Measurements from ENCODE around the gene YAF2.
"Not testable (repeated sequence)": the region's sequence is repeated elsewhere in the genome, so short reads cannot be mapped to it uniquely, and the experiment has no call there.

The YAF2 gene

DNA sequence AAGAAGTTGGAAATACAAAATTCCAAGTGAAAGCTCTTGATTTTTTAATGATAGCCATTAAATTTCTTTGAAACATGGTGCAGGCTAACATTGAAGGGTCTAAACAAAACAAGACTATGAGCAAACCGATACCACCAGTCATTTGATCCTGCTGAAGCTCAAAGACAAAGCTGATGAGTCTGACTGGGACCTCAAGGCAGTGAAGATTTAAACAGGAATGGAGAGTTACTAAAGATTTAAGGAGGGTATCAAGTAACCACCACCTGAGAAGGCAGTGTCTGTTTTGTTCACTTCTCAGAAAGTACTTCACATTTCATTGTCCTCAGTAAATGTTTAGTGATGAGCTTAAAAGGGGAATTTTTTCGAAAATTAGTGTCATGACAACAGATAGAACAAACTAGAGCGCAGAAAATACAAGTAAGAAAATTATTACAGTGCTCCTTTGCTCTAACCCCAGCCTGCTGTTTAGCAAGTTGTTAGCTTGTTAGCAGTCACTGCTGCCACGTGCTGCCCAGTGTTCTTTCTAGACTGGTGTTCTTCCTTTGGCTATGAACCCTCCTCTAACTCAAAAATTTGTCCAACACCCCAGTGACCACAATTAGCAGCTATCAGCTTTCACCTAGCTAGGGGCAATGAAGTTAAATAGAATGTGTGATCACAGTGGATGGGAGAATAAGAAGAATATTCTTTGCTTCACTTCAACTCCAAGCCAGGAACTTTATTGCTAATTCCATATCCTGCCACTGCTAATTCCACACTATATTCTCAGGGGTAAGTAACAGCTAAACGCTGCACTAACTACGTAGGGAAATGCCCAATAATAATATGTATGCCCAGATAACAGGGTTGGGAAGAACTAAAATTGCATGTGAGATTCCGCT lies 41.1 kb downstream of the YAF2 start:
- no peak for DNase-seq (ENCODE audit: low read depth in 2 of 2)

DNA sequence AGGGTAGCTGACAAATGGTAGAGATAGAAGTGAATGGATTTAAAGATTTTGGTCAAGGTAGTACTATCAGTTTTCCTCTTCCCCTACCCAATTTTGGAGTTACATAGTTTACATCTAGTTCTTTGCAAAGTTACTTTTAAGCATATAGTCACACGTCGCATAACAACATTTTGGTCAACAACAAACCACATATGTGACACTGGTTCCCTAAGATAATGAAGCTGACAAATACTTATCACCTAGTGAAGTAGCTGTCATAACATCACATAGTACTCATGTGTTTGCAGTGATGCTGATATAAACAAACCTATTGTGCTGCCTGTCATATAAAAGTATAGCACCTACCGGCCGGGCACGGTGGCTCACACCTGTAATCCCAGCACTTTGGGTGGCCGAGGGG lies 45.4 kb downstream of the YAF2 start:
- DNase-seq (ENCODE audit: low read depth in 2 of 2), result no peak

DNA sequence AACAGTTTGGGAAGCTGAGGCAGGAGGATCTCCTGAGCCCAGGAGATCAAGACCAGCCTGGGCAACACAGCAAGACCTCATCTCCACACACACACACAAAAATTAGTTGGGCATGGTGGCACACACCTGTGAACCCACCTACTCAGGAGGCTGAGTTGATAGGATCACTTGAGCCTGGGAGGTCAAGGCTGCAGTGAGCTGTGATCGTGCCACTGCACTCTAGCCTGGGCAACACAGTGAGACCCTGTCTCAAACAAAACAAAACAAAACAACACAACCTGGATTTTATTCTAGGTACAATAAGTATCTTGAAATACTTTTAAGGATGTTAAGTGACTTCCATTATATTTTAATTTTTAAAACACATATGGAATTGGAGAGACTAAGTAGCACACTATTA lies 45.8 kb downstream of the YAF2 start:
- no peak for DNase-seq (ENCODE audit: low read depth in 2 of 2)

DNA sequence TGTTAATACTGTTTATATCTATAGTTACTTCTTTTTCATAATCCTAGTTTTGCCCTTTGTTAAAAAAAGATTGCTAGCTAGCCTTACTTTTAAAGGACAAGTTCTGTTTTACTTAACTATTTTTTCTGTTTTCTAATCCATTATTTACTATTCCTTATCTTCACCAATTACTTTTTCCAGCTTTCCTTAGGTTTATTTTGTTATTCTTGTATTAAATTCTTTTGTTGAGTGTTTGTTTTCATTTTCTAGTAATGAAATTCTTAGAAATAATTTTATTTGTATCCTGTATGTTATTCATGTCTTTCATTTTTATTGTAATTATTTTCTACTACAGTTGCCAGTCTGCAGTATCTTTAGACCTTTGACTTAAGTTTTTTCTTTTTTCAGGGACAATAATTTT lies 47.7 kb downstream of the YAF2 start:
- no peak for DNase-seq (ENCODE audit: low read depth in 2 of 2)

DNA sequence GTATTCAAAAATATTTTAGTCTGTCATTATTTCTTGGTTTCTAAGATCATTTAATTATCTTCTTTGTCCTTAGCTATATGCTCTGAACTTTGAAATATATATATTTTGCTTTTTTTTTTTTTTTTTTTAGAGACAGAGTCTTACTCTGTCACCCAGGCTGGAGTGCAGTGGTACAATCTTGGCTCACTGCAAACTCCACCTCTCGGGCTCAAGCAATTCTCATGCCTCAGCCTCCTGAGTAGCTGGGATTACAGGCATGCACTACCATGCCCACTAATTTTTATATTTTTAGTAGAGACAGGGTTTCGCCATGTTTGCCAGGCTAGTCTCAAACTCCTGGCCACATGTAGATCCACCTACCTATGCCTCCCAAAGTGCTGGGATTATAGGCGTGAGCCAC lies 49.8 kb downstream of the YAF2 start:
- DNase-seq (ENCODE audit: low read depth in 2 of 2), result not testable (repeated sequence)

DNA sequence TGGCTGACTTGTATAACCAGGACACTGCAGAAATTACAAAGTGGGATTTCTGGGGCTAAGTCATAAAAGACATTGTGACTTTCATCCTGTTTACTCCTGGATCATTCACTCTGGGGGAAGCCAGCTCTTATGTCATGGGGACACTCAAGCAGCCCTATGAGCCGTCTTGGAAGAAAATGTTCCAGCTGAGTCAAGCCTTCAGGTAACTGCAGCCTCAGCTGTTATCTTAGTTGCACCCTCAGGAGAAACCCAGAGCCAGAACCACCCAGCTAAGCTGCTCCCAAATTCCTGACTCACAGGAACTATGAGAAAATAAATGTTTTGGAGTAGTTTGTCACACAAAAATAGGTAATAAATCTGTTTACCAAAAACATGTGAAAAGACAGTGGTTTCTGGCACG lies 50.2 kb downstream of the YAF2 start:
- no peak for DNase-seq (ENCODE audit: low read depth in 2 of 2)

DNA sequence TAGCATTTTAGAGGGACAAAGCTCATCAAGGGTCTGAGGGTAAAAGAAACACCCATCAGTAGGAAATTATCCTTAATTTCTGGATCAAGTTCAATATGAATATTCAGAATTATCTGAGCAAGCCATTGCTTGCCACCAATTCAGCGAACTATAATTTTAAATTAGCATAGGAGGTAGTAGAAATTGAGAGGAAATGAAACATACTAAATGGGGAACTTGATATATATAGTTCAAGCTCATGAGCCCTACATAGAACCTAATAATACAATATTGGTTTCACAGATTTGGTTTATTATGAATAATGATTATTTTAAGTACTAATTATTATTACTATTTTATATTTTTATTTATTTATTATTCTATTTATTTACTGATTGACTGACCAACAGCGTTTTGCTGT lies 51.3 kb downstream of the YAF2 start:
- DNase-seq (ENCODE audit: low read depth in 2 of 2), result no peak

DNA sequence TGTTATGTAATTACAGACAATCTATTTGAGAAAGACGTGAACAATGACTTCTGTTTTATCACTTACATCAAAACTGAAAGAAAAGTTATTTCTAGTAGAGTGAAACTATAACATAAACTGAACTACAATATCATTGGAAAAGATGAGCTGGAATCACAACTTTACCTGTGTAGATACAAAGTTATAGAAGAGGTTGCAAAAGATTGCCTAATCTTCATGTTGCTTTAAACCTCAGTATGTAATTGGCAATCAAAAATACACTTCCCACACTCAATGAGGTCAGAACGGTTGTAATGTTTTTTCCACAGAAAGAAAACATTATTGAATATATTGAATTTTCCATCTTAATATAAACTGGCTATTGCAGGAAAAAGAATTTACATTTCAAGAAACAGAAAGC lies 55.7 kb downstream of the YAF2 start:
- DNase-seq (ENCODE audit: low read depth in 2 of 2), result no peak

DNA sequence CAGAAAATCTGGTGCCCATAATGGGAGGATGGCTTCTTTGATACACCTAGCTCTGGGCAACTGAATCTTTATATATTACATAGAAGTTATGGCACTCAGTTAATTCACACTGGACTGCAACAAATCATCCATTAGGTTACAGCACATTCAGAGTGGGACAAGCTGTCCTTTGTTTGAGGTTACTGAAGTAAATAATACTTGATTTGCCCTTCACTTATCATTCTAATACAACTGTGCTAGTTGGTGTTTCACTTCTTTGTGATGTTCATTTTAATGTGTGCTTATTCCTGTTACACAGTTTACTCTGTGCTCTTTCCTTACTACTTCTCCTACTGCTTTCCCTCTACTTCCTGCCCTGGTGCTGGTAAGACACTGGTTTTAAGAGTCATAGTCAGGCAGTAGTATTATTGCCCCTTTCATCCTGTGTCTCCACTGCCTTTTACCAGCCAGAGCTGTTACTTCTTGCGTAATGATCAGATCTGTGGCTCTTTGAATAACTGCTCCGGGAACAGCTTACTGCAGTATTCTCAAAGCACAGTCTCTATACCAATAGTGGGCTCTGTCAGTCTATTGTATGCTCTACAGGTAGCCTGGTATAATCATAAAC lies 57.0 kb downstream of the YAF2 start:
- DNase-seq (ENCODE audit: low read depth in 2 of 2), result no peak

DNA sequence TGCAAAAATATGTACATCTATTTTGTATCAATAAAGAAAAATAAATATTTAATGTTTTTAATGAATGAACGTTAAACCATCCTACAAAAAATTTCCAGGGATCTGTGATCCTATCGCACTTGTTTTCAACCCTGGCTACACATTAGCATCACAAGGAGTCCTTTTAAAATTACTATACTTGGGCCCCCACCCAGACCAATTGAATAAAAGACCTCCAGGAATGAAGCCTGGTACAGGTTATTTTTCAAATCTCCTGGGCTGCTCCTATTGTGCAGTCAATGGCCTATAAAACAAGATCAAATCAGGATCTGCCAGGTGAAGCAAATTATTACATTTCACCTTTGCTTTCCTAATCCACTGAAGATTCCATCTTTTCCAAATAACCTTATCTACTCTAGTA lies 59.9 kb downstream of the YAF2 start:
- no peak for DNase-seq (ENCODE audit: low read depth in 2 of 2)

DNA sequence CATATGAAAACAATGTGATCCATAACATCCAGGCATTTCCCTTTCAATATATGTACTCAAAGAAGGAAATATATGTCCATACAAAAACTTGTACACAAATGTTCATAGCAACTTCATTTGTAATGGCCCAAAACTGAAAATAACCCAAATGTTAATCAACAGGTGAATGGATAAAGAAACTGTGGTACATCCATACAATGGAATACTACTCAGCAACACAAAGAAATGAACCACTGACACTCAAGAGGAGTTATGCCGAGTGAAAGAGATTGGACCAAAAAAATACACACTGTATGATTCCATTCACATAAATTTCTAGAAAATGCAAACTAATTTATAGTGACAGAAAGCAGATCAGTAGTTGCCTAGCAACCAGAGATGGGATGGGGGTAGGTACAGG lies 63.1 kb downstream of the YAF2 start:
- DNase-seq (ENCODE audit: low read depth in 2 of 2), result no peak

DNA sequence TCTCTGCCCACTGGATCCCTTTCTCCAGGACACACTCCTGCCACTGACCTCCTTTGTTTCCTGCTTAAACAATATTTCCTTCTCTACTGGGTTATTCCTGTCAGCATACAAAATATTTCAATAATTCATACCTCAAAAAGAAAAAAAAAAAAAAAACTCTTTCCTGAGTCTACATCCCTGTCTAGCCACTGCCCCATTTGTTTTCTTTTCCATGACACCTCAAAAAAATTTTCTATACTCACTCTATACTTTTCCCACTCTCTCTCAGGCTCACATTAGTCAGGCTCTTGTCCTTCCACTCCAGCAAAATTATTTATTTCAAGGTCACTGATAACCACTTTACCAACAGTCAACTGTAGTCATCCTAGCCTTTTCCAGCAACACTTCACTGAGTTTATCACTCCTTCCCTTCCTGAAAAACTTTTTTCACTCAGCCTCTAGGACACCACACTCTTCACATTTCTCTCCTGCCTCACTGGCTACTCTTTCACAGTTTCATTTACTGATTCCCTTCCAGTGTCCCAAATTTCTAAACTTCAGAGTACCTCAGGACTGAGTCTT lies 64.0 kb downstream of the YAF2 start:
- DNase-seq (ENCODE audit: low read depth in 2 of 2), result no peak

DNA sequence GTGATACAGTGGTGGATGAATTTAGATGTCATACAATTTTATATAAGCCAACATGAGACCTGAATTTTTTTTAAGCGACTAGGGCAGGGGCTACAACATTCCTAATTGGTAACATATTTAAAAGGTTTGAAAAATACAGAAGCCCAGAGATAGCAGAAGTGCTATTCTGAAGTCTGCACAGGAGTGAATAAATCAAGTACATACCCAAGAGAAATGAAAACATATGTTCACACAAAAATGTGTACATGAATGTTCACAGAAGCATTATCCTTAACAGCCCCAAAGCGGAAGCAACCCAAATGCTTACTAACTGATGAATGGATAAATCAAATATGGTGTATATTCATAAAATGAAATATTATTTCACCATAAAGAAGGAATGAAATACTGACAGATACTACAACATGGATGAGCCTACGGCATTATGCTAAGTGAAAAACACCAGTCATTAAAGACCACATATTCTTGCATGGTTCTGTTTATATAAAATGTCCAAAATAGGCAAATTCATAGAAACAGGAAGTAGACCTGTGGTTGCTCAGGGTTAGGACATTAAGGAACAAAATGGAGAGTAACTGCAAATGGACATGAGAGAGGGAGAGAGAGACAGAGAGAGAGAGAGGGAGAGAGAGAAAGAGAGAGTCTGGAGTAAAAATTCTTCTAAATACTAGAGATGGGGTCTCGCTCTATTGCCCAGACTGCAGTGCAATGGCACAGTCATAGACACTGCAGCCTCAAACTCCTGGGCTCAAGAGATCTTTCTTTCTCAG lies 65.4 kb downstream of the YAF2 start:
- DNase-seq (ENCODE audit: low read depth in 2 of 2), result peak; percentile 47

DNA sequence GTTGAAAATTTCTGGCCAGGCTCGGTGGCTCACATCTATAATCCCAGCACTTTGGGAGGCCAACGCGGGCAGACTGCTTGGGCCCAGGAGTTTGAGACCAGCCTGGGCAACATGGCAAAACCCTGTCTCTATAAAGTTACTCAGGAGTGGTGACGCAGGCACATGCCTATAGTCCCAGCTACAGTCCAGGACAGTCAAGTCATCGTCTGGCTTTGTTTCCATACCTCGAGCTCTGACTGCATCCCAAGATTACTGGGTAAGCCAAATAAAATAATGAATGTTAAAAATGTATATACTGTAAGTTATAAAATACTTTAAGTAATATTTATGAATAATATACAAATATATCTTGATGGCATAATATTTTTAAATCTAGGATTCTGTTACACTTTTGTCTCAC lies 70.3 kb downstream of the YAF2 start:
- DNase-seq (ENCODE audit: low read depth in 2 of 2), result no peak

DNA sequence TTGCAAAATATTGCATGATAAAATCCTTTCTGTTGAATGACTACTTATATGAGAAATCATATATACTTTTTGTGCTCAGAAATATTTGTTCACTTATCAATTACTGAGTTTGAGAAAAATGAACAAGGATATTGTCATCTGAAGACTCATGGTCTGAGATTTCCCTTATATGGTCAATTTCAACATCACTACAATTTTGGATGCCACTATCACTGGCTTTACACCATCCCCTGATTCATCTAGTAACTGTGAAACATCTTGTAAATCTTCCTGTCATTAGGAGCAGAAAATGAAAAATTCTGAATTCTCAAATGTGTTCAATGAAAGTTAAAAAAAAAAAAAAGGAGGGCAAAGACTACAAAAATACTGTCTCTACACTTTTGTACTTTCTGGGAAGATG lies 71.5 kb downstream of the YAF2 start:
- DNase-seq (ENCODE audit: low read depth in 2 of 2), result peak; percentile 78 to 79

DNA sequence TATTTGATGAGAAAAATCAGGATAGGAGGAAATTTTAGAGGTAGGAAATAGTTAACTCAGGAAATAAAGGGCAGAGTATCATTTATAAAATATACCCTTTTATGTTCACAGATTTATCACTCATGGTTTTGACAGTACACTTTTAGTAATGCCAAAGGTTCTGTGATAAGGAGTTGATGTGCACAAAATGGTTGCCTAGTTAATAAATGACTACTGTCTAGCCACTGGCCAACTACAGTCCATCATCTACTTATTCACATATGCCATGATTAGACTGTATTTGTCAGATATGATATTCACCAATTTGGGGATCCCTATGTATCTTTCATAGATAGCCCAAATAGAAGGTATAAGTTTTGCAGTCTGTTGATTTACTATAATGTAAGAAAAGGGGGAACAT lies 74.1 kb downstream of the YAF2 start:
- DNase-seq (ENCODE audit: low read depth in 2 of 2), result no peak

DNA sequence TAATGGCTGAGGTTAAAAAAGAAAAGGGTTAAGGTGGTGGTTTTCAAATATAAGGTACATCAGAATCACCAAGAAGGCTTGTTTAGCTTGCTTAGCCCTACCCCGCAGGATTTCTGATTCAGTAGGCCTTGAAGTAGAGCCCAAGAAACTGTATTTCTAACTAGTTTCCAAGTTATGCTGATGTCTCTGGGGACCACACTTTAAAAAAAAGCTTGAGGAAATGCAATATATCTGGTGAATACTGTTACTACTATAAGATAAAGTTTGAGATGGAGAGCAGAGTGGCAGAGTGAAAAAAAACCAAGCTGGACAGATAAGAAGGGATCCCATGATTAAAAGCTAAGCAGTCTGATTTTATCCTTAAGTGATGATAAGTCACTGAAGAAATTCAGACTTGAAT lies 75.1 kb downstream of the YAF2 start:
- no peak for DNase-seq (ENCODE audit: low read depth in 2 of 2)

DNA sequence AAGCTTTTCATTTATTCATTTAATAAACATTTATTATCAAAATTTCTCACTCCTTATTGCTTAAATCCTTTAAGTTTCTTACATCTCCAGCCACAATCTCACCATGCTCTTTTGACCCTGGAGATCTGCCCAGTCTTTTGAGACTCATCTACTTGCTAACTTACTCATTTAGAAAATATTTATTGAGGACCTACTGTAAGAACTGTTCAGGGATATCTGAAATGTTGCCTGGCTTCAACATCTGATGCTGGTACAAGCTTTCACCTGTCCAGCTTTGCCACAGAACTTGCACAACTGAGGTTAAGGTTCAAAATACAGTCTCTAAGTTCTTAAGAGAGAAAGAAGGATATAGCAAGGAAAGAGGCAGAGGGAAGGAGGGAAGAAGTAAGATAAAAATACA lies 75.9 kb downstream of the YAF2 start:
- no peak for DNase-seq (ENCODE audit: low read depth in 2 of 2)

DNA sequence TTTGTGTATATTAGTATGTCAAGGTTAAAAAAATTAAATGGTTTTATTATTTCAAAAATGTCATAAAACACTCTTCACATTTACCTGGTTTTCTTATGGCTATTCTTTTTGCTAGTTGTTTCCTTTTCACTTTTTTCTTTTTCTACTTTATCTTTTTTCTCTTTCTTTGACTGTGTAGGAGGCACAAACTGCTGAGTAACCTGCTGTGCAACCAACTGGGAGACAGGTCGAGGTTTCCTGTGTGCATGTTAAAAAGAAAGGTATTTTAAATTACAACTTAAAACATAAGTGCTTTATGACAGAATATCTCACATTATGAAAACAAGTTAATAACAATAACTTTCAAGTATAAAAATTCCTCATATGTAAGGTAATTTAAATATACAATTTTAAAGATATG lies 76.5 kb downstream of the YAF2 start:
- no peak for DNase-seq (ENCODE audit: low read depth in 2 of 2)

DNA sequence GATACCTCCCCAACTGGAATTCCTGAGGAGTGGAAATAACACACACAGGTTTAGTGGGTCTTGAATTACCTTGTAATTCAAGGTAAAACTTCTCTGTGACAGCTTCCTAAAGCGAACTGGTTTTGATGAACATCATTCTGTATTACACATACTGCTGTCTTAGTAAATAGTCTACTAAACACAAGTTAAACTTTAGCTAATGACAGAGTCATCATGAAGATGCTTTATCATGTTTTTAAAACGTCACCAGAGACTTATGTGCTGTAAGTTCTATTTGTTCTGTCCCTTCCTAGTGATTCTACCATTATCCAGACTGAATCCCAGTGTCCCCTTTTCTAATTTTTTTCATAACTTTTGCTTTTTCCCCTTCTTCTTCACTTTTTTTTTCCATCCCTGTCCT lies 81.8 kb downstream of the YAF2 start:
- DNase-seq (ENCODE audit: low read depth in 2 of 2), result no peak

DNA sequence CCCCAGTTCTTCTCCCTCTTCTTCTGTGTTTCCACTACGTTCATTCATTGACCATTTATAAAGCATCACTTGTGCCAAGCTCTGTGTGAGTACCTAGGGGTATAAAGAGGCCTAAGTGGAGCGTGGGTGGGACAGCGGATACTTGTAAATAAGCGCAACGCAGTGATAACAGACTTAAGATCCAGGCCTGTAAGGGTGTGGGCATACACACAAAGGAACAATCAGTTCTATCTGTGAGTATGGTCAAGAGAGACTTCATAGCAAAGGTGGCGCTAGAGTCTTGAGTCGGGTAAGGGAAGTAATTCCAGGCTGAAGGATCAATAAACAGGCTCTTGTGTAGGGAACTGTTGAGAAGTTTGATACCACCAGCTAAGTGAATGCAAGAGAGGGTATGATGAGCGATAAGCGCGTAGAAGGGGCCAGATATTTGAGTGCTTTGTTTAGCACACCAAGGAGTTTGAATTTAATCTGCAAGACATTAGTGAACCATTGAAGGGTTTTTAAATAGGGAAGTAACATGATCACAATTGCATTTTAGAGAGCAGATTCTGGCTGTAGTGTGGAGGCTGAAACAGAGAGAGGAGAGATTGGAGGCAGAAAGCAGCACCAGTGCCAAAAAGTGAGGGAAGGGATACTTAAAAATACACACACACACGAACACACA lies 92.4 kb downstream of the YAF2 start:
- no peak for DNase-seq (ENCODE audit: low read depth in 2 of 2)

DNA sequence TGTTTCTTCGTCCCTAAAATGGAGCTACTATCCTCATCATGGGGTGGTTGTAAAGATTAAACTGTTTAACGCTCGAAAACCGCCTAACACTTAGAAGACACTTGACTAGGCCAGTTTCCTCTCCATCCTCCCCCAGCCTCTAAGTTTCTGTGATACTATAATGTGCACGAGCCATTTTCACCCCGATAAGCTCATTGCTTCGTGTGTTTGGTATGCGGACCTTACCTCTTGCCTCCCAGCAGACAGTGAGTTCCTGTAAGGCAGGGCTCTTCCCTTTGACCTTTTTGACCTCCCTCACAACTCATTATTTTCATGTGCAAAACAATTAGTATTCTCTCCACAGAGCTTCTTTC lies 92.9 kb downstream of the YAF2 start:
- no peak for DNase-seq (ENCODE audit: low read depth in 2 of 2)
